GM19372 (cell line): ENCODE data around the gene ITPA.

Experiments used
- ATAC-seq: cut with Tn5 transposase; IDR thresholded peaks from one replicate; pipeline ENCODE4 v1.9.1; 2021; ENCODE audit warnings: mild to moderate bottlenecking, low read depth, moderate library complexity; ENCODE audit not compliant: unreplicated experiment

Gene ITPA

DNA sequence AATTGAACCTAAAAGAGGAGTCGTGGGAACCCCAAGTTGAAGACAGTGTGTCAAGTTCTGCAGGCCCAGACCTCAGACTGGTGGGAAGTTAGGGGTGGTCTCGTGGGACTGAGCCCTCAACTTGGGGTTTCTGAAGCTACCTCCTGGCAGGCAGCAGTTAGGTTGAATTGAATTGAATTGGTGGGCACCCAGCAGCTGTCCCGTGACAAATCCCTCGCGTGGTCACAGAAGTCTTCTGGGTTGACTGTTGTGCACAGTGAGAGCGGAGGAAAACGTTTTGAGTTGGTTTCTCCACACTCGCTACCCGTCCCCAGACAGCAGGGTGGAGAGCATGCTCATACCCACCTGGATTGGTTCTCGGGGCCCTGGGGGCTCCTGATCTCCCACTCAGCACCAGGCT, 16.8 kb downstream of the ITPA start:
- ATAC-seq: no peak

DNA sequence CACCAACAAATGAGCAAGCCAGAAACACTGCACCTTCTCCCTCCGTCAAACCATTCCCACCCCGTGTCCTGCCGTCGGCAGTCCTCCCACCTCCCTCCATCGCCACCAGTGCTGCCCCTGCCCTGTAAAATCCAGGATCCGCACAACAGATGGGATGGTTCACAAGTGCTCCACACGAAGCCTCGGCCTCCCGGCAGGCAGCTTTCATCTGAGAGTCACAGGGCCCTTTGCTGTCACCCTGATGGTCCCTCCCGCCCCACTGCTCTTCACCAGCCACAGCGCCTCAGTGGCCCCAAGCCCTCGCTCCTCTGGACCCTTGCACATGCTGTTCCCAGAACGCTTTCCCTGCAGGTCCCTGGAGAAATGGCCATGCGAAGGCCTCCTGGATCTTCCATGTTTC, 17.6 kb downstream of the ITPA start:
- ATAC-seq: no peak

DNA sequence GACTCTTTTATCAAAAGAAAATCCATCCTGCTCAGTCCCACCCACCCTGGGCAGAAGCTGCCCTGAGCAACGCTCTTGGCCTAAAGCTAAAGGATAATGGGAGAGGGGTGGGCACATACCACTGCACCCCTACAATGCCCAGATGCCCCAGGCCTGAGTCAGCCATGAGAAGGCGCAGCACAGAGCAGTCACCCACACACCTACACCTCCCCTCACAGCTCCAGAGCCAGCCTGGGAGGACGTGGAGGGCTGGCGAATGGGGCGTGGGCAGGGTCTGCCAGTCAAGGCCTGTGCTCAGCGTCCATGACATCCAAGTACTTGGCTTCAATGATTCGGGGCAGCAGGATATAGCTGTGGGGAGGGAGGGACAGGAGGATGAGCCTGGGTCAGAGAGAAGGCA, 18.2 kb downstream of the ITPA start:
- no peak for ATAC-seq

DNA sequence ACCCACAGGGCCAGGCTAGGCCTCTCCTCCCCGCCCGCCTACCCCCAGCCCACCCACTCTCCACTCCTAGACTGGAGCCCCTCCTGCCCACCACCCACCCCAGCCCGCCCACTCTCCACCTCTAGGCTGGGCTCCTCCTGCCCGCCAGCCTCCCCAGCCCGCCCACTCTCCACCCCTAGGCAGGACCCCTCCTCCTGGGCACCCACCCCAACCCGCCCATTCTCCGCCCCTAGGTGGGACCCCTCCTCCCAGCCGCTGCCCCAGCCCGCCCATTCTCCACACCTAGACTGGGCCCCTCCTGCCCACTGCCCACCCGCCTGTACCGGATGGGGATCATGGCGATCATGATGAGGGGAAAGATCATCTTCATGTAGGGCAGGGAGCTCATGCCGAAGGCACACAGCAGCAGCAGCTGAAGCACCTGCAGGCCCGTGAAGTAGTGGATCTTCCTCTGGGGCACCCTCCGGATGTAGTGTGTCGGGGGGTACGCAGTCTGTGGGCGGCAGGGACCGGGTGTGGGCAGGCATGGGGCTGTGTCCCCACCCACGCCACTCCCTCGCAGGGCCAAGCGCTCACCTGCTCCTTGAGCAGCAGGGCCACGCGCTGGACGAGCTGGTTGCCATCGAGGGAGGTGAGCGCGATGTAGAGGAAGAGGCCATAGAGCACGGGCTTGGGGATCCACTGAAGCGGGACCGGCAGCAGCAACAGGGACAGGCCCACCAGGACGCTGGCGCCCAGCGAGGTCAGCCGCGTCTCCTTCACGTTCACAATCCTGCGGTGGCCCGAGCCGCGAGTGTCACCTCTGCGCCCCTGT, 18.8 kb downstream of the ITPA start:
- ATAC-seq: no peak

DNA sequence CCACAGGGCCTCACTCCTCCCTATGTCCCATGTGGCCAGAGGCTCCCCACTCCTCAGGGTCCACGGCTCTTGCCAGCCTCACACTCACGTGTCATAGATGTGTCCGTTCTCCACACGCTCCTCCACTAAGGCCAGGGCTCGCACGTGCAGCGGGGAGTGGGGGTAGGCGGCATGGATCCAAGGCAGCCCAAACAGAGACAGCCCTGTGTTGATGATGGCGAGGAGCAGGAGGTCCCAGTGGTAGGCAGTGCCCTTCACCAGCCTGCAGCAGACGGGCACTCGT, 19.4 kb downstream of the ITPA start:
- ATAC-seq: no peak

DNA sequence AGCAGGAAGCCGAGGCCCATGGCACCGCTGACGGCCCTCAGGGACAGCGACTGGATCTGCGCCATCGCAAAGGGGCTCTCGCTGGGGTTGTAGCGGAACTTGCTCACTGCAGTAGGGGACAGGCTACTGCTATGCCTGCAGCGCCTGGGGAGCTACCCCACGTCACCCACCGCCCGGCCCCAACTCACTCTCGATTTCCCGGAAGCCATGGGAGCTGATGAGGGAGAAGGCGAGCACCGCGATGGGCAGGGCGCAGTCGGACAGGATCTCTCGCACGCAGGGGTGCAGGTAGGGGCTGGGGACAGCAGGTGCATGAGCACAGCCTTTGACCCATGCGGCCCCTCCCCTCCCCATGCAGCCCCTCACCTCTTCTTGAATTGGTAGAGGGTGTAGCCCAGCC, 19.9 kb downstream of the ITPA start:
- no peak for ATAC-seq

DNA sequence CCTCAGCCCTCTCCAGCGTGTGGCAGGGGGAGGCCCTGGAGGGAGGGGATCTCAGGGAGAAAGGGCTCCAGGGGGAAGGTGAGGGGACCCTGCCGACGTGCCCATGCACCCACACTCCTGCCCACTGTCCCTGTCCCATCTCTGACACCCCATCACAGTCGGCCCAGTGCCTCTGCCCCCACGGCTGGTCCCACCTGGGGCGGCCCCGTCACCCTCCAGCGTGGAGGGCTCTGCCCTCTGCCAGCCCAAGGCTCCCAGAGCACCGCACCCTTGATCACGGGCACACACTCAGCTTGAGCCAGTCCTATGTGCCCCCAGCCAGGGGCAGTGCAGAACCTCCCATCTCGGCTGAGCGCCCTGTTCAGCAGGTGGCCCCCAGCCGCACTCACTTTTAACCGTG, 20.5 kb downstream of the ITPA start:
- no peak for ATAC-seq

DNA sequence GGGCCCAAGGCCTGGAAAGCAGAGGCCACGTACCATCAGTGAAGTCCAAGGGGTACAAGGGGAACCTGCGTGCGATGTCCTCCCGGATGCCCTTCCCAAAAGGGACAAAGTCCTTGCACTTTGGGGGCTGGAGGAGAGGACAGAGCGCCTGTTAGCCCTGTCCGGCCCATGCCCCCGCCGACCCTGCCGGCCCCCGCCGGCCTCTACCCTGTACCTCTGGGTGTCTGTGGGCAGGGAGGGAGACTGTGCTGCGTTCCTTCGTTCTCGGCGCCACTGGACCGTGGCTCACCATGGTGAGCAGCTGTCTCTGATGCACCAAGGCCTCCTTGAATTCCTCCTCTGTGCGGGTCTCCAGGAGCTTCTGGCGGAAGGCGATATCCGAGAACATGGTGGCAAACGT, 21.8 kb downstream of the ITPA start:
- no peak for ATAC-seq

DNA sequence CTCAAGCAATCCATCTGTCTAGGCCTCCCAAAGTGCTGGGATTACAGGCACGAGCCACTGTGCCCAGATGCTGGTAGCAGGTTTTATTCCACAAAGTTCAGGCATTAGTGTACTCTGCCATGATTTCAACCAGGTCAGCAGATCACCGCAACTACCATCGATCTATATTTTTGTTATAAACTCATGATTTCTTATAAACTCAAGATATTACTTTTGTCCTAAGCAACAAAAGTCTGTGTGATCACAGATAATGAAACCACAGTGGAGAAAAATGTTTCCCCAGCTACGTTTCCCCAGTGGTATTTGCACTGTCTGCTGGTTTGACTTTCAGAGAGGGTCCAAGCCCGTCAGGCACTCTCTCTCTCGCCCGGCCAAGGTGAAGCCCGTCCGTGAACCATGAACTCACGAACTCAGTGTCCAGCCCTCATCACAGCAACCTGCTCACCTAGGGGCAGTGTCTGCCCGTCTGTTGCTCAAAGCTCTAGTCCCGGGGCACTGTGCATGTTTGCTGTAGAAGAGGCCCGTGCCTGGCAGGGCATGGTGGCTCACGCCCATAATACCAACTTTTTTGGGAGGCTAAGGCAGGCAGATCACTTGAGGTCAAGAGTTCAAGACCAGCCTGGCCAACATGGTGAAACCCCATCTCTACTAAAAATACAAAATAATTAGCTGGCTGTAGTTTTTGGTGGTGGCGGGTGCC, 22.7 kb downstream of the ITPA start:
- ATAC-seq: no peak

DNA sequence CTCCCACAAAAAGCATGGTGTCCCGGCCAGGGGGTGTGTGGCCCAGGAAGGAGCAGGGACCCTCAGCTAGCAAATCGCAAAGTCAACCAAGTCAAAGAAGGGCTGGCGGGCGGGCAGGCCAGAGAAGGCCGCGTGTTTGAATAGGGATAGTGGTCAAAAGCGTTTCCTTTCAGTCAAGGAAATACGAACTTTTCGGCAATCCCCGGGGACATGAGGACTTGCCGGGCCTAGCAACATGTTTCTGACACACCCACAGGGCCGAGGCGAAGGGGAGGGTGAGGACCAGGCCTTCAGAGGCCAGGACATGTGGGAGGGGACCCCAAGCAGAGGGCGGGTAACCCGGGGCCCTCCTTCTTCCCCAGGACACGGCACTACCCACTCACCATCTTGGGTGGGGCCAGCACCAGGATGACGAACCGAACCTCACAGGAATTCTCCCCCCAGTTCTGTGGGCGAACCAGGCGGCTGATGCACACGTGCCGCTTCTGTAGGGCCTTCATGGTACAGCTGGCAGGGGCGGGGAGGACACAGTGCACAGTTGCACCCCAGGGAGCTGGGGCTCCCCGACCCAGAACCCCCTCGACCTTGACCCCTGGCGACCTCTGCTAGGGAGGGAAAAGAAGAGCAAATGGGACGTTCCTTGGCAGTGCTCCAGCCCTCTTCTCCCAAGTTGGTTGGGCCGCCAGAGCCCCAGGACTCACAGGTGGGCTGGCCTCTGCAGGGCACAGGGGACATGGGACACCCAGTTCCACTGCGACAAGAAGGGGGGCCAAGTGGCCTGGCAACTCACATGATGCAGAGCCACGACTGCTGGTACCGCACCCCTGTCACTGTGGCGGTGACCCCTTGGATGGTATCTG, 24.1 kb downstream of the ITPA start:
- no peak for ATAC-seq

DNA sequence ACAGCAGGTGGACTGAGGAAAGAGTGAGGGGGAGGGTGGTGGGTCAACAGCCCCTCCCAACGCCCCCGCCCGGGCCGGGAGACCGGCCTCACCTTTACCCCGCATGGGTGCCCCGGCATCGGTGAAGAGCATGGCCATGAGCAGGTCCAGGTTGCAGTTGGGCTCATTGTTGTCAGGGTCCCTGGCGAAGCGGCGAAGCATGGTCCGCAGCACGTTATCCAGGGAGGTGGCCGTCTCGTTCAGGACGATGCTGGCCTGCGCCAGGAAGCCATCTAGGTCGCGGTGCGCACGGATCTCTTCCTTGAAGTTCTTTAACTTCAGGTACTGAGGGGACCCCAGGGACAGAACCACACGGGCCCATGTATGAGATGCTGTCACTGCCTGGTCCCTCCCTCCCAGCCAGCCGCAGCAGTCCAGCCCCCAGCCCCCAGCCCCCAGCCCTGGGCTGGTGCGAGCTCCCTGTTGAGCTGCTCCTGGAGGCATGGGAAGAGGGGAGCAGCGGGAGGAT, 24.7 kb downstream of the ITPA start:
- ATAC-seq: no peak

DNA sequence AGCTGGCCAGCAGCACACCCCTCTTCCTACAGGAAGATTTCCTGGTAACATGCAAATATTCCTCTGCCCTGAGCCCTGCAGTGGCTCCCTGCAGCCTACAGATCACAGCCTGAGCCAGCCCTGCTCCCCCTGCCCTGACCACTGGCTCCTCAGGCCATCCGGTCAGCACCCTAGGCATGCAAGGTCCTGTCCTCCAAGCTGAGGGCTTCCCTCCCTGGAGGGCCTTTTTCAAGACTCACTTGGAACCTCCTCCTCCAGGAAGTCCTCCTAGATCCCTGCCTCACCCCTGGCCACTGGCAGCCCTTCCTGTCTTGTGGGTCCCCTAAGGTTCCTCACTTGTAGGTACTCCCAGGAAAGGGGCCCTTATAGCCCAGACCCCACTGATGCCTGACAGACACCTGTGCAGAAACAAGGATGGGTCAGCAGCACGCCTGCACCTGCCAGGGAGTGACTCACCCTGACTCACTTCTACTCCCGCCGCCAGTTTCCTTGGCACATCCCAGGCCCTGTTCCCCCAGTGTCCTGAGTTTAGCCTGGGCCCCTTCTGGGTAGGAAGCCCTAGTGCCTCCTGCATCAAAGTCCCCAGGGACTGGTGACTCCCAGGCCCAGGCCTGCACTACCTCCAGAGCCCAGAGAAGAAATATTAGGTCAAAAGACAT, 26.5 kb downstream of the ITPA start:
- no peak for ATAC-seq

DNA sequence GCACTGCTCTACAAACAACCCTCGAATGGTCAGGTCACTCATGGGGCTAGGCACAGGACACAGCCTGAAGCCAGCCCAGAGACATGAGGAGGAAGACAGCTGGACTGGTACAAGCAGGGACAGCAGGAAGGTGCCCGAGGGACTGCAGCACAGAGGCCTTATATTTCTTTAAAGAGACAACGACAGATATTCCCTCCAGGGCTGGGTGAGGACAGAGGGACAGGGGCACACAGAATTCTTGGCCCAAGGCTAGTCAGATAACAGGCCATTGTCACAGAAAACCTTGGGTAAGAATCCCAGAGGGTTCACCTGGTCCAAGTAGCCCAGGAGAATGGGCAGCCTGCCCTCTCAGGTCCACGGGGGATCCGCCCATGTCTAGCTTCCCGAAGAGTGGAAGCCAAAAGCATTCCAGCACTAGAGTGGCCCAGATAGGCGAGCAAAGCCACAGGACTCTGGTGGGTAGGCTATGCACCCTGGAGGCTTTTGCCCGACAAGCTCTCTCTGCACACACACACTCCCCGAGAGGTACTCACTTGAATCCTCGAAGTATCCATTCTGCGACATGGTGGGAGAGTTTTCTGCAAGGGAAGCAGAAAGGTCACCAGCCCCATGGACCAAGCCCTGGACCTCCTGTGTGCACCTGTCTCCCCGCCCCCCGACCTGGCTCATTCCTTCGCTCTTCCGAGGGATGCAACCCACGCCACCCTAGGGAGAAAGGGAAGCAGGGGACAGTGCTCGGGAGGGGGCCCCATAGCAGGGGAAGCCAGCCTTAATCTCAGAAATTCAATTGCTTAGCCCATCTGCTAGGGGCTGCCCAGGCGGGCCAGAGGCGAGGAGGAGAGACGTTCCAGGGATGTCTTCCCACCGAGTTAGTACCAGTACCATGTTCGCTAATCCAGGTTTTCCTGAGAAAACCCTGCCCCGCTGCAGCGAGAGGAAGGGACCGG, 28.0 kb downstream of the ITPA start:
- ATAC-seq: no peak

DNA sequence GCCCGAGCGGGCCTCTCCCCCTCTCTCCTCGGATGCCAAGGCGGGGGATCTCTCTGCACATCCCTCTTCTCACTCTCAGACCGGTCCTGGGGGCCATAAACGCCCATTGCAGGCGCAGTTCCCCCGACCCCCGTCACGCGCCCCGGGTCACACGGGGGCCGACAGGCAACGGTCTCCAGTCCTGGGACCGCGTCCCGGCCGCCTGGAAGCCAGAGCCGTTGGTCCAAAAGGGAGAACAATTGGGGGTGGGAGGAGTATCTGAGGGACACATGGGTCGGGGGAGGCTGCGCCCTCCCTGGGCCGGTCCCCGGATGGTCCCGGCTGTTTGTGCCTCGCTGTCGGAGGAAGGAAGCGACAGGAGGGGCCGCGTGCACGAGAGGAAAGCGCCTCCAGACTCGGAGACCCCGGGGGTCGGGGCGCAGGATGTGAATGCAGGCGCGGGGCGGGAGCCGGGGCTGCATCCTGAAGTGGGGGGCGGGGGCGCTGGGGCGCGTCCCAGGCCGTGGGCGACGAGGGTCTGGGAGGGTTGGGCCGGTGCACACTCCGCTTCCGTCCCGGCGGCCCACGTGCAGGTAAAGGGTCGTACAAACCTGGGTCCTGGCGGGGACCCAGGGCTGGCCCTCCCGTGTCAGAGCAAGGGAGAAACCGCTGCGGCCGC, 28.8 kb downstream of the ITPA start:
- peak; percentile 13 for ATAC-seq

DNA sequence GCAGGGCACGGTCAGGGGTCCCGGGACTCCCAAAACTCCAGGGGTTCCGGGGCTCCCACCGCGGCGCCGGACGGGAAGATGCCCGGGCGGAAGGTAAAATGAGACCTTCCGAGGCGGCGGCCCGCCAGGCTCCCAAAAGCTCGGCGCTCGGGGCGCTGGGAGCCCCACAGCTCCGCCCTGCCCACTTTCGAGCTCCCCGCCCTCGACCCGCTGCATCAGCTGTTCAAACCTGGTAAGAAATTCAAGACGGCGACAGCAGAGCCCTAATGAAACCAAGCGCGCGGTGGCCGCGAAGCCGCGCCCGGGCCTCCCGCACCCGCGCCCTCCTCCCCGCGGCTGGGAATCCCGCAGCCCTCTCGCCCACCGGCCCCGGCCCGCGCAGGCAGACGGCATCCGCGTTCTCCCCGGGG, 29.3 kb downstream of the ITPA start:
- ATAC-seq: peak; percentile 39

DNA sequence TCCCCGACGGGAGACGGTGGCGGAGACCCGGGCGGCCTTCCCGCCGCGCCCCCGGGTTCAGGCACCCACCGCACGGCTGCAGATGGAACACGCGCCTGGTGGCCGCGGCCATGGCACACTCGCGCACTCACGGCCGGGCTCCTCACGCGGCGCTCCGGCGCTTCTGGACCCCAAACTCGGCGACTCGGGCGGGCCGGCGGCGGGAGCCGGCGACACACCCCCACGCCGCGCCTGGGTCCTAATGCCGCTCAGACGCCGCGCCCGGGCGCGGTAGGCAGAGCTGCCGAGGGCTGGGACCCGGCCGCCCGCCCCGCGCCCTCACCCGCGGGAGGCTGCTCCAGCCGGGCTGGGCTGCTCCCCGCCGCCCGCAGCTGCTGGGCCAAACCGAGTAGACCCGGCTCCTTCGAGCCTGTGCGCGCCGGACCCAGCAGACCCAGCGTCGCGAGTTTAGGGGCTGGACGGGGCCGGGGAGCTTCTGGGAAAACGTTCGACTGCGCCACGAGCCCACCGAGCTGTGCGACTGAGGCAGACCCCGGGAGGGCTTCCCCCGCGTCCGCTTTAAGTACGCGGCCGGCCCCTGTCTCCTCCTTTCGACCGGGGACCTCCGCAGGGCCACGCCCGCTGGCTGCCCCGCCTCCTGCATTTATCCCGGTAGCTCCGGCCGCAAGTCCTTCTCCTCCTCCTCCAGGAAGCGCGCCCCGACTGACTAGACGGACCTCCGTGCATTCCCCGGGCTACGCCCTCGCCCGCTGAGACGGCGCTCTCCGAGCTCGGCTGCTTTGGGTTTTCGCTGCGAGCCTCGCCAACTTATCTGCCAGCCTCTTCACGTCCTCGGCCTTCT, 29.9 kb downstream of the ITPA start, which contains the start of gene SLC4A11:
TSS of gene SLC4A11 (minus strand) at position 165 of the 841 bp plus-strand sequence. CDS start at position 112, 53 bp downstream.
- peak; percentile 54 for ATAC-seq

DNA sequence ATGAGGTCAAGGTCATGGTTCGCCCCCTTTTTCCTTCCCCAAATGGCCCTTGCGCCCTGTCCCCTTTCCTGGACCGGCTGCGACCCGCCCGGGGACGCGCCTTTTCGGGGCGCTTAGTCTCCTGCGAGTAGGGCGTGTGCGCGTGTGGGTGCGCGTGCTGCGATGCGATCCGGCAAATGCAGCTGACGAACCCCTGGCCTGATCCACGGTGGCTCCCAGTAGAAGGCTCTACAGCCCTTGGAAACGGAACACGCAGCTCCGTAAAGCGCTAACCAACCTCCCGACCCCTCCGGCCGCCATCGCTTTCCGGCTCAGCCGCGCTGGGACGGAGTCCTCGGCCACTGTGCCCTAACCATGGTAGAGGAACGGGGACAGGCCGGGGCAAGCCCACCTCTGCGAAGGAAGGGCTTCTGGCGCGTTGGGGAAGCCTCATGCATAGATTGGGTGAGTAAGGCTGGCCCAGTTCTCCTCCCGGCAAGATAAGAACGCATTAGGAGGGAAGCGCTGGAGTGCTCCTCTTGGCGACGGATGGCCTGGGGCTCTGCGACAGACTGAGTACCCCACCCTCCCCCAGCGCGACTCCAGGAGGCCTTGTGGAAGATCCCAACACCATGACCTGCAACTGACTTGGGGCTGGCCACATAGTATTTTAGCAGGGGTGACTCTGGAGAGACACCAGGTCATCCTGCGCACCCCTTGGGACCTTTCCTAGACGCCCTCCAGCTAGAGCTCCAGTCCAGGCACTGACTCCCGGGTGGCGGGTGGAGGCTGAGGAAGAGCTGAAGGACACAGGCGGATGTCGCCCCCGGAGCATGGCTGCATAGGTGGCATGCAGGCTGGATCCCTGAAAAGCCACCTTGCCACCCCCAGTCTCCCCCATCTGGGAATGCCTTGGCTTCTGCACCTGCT, 30.8 kb downstream of the ITPA start:
- no peak for ATAC-seq
